Prostate gland (tissue), 2 donors: Measurements from ENCODE around the gene UNC13B. TPM values are rescaled to one million over a fixed set of nuclear protein-coding genes. Genes with fewer than 3 reads are reported as not detected.
"Not testable (repeated sequence)": the region's sequence is repeated elsewhere in the genome, so short reads cannot be mapped to it uniquely, and the experiment has no call there.

Source experiments
- DNase-seq: peaks from one replicate; pipeline ENCODE4 v3.0.0-alpha.2; 2019; ENCODE audit warnings: low spot score
- H3K27ac ChIP-seq, 2 donors: fragments of 200-600 bp; sonication (generic); 2 replicates each; pipeline ENCODE4 v1.5.1; 2017 to 2019
- H3K27me3 ChIP-seq: fragments of 200-600 bp; sonication (generic); replicated peaks from 2 replicates; pipeline ENCODE4 v1.5.1; 2019; ENCODE audit not compliant: insufficient read depth
- H3K36me3 ChIP-seq, 2 donors: fragments of 200-600 bp; sonication (generic); 1 replicate in 1 of 2; 2 replicates in 1 of 2; pipeline versions ENCODE4 v1.5.1 to v1.8.1; 2017 to 2019
- H3K4me1 ChIP-seq: fragments of 200-600 bp; sonication (generic); replicated peaks from 2 replicates; pipeline ENCODE4 v1.5.1; 2019
- H3K4me3 ChIP-seq, 2 donors: fragments of 200-600 bp; sonication (generic); 2 replicates each; pipeline ENCODE4 v1.5.1; 2017 to 2019
- H3K9me3 ChIP-seq: fragments of 200-600 bp; sonication (generic); 2 replicates; pipeline ENCODE4 v1.5.1; 2017
- POLR2A ChIP-seq: fragments of 450-650 bp; IDR thresholded peaks from one replicate; pipeline ENCODE4 v1.6.1; 2016; ENCODE audit warnings: antibody characterized with exemption, mild to moderate bottlenecking
- POLR2AphosphoS5 ChIP-seq: sonication (generic); formaldehyde crosslinking; IDR thresholded peaks from one replicate; pipeline ENCODE4 v1.6.1; 2017; ENCODE audit warnings: antibody characterized with exemption
- WGBS: methylation state at CpG from one replicate; pipeline ENCODE4 v1.1.5; 2018; 5-methylcytosine and 5-hydroxymethylcytosine counted together
- intact Hi-C: fragments of 100-400 bp; cut with DNase I; formaldehyde crosslinking; loops from one replicate; pipeline ENCODE4 v1.14.2; 2022
- total RNA-seq, 2 donors: library from RNA; depleted of rRNA; stranded (reverse); fragments of >200 nt; gene quantifications; one replicate each; pipeline ENCODE4 v1.1.0, GENCODE V29; 2016
- TF ChIP-seq, protein P1 (sequence below), 4 experiments: fragments of 200-600 bp in 2 of 4; fragments of 450-650 bp in 2 of 4; sonication (generic) in 2 of 4; IDR thresholded peaks; 1 replicate in 3 of 4; 2 replicates in 1 of 4; pipeline ENCODE4 v1.5.1; 2016 to 2019; ENCODE audit warnings: antibody characterized with exemption in 4 of 4, mild to moderate bottlenecking in 2 of 4, moderate library complexity in 2 of 4

UNC13B gene
- total RNA-seq, 2 donors from 2014 or later, result 63.8 to 140 TPM

DNA sequence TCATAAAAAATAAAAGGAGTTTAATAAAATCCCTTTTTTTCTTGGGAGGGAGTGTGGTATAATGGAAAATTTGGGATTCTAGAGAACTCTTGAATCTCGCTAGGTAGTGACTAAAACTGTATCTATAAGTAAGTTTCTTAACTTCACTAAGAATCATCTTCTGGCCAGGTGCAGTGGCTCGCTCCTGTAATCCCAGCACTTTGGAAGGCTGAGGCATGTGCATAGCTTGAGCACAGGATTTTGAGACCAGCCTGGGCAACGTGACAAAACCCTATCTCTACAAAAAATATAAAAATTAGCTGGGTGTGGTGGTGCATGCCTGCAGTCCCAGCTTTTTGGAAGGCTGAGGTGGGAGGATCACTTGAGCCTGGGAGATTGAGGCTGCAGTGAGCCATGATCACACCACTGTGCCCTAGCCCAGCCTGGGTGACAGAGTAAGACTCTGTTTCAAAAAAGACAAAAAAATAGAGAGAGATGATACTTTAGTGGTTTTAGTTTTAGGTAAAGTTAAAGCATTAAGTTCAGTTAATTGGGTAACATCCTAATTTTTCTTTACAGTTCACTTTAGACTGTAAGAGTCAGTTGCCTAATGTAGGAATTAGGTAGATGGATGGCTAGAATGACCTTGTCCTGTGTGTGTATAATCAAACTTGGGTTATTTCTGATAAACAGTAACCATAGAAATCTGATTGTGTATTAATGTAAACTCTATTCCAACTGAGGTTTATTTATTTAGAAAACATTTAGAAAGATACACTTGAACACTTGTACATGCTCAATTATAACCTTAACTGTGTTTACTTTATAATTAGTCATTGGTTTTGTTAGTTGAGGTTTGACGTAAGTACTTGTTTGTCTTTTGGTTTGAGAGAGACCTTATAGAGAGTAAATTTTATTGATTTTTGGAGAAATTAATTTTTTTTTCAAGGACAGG, 17.8 kb downstream of the UNC13B start:
- TF ChIP-seq POLR2A (no peak), POLR2AphosphoS5 (no peak)
- TF ChIP-seq, protein P1, sequence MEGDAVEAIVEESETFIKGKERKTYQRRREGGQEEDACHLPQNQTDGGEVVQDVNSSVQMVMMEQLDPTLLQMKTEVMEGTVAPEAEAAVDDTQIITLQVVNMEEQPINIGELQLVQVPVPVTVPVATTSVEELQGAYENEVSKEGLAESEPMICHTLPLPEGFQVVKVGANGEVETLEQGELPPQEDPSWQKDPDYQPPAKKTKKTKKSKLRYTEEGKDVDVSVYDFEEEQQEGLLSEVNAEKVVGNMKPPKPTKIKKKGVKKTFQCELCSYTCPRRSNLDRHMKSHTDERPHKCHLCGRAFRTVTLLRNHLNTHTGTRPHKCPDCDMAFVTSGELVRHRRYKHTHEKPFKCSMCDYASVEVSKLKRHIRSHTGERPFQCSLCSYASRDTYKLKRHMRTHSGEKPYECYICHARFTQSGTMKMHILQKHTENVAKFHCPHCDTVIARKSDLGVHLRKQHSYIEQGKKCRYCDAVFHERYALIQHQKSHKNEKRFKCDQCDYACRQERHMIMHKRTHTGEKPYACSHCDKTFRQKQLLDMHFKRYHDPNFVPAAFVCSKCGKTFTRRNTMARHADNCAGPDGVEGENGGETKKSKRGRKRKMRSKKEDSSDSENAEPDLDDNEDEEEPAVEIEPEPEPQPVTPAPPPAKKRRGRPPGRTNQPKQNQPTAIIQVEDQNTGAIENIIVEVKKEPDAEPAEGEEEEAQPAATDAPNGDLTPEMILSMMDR (IDR thresholded peaks at IDR 0.05), result no peak
- intact Hi-C loops, result no loop called here

DNA sequence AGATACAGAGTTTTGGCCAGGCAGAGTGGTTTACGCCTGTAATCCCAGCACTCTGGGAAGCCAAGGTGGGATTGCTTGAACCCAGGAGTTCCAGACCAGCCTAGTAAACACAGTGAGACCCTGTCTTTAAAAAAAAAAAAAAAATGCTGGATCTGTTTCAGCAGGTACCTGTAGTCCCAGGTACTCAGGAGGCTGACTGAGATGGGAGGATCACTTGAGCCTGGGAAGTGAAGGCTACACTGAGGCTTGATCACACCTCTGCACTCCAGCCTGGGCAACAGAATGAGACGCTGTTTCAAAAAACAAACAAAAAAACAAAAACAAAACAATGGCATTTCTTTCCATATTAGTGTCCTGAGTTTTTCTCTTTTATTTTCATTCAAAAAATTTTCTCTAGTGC, 19.0 kb downstream of the UNC13B start:
- 94% methylated on average over 2 of the region's 2 CpGs for WGBS
- intact Hi-C loops, result no loop called here
- TF ChIP-seq POLR2AphosphoS5, result no peak
- TF ChIP-seq, protein P1 (IDR thresholded peaks at IDR 0.05), result no peak
- TF ChIP-seq POLR2A, result no peak
- no peak for DNase-seq
- Histone ChIP-seq H3K9me3 (no peaks in the 10 kb centered on the region), H3K4me3 (no peak overlapping the region), H3K4me1 (no peaks in the 10 kb centered on the region), H3K36me3 (no peaks in the 10 kb centered on the region), H3K27me3 (no peaks in the 10 kb centered on the region), H3K27ac (no peak overlapping the region)

More for the DNA sequence above, 17.8 kb downstream of the UNC13B start:
- Histone ChIP-seq H3K27me3 (no peaks in the 10 kb centered on the region), H3K36me3 (no peaks in the 10 kb centered on the region), H3K9me3 (no peaks in the 10 kb centered on the region), H3K27ac (no peak overlapping the region), H3K4me1 (no peaks in the 10 kb centered on the region), H3K4me3 (no peak overlapping the region)
- DNase-seq, result no peak
- WGBS, result 75% methylated on average over 4 of the region's 4 CpGs

DNA sequence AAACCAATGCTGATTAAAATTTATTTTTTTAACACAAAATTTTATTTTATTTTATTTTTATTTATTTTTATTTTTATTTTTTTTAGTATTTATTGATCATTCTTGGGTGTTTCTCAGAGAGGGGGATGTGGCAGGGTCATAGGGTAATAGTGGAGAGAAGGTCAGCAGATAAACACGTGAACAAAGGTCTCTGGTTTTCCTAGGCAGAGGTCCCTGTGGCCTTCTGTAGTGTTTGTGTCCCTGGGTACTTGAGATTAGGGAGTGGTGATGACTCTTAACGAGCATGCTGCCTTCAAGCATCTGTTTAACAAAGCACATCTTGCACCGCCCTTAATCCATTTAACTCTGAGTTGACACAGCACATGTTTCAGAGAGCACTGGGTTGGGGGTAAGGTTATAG, 20.6 kb downstream of the UNC13B start:
- H3K4me1 ChIP-seq, H3K27me3 ChIP-seq, H3K36me3 ChIP-seq, H3K4me3 ChIP-seq, H3K9me3 ChIP-seq, DNase-seq, H3K27ac ChIP-seq, intact Hi-C loops: not testable (repeated sequence)
- 84% methylated on average over 3 of the region's 3 CpGs for WGBS

DNA sequence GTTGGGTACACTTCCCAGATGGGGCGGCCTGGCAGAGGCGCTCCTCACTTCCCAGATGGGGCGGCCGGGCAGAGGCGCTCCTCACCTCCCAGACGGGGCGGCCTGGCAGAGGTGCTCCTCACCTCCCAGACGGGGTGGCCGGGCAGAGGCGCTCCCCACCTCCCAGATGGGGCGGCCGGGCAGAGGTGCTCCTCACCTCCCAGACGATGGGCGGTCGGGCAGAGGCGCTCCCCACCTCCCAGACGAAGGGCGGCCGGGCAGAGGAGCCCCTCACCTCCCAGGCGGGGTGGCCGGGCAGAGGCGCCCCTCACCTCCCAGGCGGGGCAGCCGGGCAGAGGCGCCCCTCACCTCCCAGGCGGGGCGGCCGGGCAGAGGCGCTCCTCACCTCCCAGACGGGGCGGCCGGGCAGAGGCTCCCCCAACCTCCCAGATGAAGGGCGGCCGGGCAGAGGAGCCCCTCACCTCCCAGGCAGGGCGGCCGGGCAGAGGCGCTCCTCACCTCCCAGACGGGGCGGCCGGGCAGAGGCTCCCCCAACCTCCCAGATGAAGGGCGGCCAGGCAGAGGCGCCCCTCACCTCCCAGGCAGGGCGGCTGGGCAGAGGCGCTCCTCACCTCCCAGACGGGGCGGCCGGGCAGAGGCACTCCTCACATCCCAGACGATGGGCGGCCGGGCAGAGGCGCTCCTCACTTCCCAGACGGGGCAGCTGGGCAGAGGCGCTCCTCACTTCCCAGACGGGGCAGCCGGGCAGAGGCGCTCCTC, 21.4 kb downstream of the UNC13B start:
- H3K4me1 ChIP-seq, H3K9me3 ChIP-seq, intact Hi-C loops, H3K27me3 ChIP-seq, H3K27ac ChIP-seq, H3K36me3 ChIP-seq, H3K4me3 ChIP-seq, DNase-seq: not testable (repeated sequence)
- WGBS, result 95% methylated on average over 51 of the region's 56 CpGs

DNA sequence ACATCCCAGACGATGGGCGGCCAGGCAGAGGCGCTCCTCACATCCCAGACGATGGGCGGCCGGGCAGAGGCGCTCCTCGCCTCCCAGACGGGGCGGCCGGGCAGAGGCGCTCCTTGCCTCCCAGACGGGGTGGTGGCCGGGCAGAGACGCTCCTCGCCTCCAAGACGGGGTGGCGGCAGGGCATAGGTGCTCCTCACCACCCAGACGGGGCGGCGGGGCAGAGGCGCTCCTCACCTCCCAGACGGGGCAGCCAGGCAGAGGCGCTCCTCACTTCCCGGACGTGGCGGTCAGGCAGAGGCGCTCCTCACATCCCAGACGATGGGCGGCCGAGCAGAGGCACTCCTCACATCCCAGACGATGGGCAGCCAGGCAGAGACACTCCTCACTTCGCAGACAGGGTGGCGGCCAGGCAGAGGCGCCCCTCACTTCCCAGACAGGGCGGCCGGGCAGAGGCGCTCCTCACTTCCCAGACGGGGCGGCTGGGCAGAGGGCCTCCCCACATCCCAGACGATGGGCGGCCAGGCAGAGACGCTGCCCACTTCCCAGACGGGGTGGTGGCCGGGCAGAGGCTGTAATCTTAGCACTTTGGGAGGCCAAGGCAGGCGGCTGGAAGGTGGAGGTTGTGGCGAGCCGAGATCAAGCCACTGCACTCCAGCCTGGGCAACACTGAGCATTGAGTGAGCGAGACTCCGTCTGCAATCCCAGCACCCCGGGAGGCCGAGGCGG, 22.1 kb downstream of the UNC13B start:
- H3K36me3 ChIP-seq, H3K27ac ChIP-seq, intact Hi-C loops, H3K4me1 ChIP-seq, H3K27me3 ChIP-seq, H3K4me3 ChIP-seq, DNase-seq, H3K9me3 ChIP-seq: not testable (repeated sequence)
- 92% methylated on average over 51 of the region's 53 CpGs for WGBS

DNA sequence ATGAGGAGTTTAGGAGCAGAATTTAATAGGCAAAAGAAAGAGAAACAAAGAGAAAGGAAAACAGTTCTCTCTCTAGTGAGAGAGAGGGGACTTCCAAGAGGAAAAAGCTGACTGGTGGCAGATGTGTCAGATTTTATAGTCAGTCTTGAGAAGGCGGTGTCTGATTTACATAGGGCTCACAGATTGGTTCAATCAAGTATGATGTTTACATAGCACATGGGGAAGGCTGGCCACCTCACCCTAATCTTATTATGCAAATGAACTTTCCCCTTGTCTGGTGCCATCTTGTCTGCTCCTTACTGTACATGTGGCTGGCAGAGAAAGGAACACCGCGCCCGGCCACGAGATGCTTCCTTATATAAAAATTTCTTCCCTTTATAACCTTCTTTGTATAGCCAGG, 24.7 kb downstream of the UNC13B start:
- DNase-seq, result no peak
- no peak overlapping the region for H3K27ac ChIP-seq
- TF ChIP-seq POLR2AphosphoS5, result no peak
- TF ChIP-seq POLR2A, result no peak
- TF ChIP-seq, protein P1 (IDR thresholded peaks at IDR 0.05), result no peak
- H3K4me1 ChIP-seq, result no peaks in the 10 kb centered on the region
- no peaks in the 10 kb centered on the region for H3K27me3 ChIP-seq
- 90% methylated on average over 5 of the region's 5 CpGs for WGBS
- intact Hi-C loops, result no loop called here
- no peak overlapping the region for H3K4me3 ChIP-seq
- H3K9me3 ChIP-seq, result no peaks in the 10 kb centered on the region
- H3K36me3 ChIP-seq, result no peaks in the 10 kb centered on the region
